Measurements from ENCODE around the gene TMPRSS6.

DNA sequence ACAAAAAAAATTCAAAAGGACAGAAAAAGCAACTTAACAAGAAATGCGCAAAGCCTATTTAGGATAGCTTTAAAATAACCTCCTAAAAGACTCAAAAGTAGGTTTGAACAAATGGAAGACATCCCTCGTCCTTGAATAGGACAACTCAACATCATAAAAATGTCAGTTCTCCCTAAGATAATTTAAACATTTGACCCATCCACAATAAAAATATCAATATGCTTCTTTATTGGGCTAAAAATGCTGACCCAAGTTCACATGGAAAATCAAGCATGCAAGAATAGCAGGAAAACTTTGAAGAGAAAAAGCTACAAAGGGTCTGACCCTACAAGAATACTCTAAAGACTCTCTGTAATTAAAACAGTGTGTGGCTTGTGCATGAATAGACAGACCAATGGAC lies 70.0 kb downstream of the TMPRSS6 start:
- no peak for TF ChIP-seq SUZ12 (IDR thresholded peaks at IDR 0.05; ENCODE audit: extremely low read depth, insufficient read depth, insufficient read length)
- TF ChIP-seq YY1 (IDR thresholded peaks at IDR 0.05; ENCODE audit: insufficient read depth, insufficient read length) = no peak

Measured in NT2/D1 (cell line).